Left colon (tissue), 2 donors: ENCODE data around the gene PLET1. TPM values are rescaled to one million over a fixed set of nuclear protein-coding genes. Genes with fewer than 3 reads are reported as not detected.

ENCODE experiments used
- ATAC-seq: fragments of 200-7000 bp; cut with Tn5 transposase; one replicate; pipeline ENCODE4 v1.9.1; 2020; ENCODE audit warnings: mild to moderate bottlenecking, moderate library complexity
- DNase-seq, 2 donors: peaks; one replicate each; pipeline ENCODE4 v3.0.0-alpha.2; 2020
- intact Hi-C, 2 donors: fragments of 100-400 bp; cut with DNase I in 1 of 2; cut with micrococcal nuclease in 1 of 2; formaldehyde crosslinking; loops; one replicate each; pipeline versions ENCODE4 v1.11.2 to v1.14.0; 2022; cut with DNase I, micrococcal nuclease
- total RNA-seq, 2 donors: library from RNA; stranded (reverse); fragmentation: NEBNext Ultra II Directional; extraction: Animal tissue kit (Norgen Biotek cat#: 25700); gene quantifications; one replicate each; pipeline ENCODE4 v1.2.1, GENCODE V29; 2021
- donor health status: DM: no; HTN: no; CAD: no.
- donor health status: DM: yes; HTN: yes; CAD: no.

The PLET1 gene
- total RNA-seq, 2 donors from 2014 or later, result not detected

DNA sequence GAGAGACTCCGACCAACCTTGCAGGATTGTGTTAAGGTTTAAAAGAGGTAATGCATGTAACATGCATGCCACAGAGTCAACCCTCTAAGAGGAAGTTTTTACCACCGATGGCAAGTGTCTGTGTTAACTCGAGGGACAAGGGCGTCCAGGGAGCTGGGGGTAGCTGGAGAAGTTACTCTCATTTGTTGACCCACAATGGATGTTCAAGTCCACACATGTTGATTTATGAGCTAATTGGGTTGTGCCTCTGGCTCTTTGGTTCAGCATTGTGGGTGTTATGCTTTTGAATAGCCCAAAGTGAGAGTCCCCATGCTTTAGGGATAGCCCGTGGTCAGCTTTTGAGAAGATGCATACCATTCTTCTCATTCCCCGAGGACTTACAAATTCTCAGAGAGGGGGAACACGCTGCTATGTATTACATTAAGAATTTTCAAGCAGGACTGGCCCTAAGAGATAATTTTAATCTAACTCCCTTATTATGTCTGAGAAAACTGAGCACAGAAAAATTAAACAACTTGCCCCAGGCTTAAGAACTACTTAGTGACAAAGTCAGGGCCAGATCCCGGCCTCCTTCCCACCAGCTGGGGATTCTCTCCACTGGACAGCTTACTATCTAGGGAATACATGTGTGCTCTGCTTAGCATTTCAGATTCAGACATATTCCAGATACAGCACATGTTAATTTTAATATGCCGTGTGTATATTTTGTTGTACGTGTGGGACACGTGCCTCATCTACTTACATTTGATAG is 5.2 kb upstream of the PLET1 start:
- intact Hi-C loops, result no loop called here
- DNase-seq (no peak), ATAC-seq (no peak)

DNA sequence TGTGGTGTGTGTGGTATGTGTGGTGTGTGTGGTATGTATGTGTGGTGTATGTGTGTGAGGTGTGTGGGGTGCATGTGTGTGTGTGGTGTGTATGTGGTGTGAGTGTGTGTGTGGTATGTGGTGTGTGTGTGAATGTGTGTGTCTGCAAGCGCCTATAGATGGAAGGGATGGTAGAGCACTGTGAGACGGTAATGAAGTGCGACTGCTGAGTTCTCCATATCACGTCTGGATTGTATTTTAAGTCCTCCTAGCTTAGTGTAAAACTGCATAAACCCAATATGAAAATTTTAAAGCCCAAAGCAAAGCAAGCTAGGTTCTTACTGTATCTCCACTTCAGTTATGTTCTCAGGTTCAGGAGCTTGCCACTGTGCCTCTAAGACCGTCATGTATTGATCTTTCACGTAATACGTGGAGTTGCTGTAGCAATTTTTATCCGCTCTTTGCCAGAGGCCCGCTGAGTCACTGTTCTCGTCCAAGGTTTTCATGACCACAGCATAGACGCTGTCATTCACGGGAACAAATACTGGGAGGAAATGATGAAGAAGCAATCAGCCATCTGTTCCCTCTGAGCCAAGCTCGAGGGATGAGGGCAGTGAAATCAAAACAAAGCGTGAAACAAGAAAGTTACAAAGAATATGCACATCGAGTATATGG is 5.5 kb downstream of the PLET1 start:
- DNase-seq, result no peak
- intact Hi-C loops, result no loop called here
- ATAC-seq, result no peak

DNA sequence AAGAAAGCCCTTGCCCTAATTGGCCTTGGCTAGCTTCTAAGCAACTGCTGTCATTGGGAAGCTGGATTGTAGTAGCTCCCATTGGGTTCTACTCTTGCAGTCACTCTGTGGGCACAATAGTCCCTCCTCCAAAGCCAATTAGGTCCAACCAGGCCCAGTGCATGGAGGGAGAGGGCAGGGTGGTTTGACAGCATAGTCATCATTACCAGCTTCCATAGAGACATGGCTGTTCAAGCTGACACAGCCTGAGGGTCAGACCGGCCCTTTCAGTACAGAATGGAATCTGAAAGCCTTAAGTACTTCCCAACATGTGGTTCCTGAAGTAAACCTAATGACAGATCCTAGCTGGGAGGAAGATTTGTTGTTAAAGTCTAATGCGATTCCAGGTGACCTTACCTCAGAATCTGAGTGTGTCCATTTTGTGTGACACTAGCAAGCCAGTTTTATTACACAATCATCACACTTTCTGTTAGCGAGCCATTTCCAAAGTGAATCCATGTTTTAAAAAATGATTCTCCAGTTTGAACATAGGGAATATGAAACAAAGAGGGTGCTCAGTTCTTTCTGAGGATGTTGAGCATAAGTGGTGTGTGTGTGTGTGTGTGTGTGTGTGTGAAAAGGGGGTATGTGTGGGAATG is 6.9 kb downstream of the PLET1 start:
- DNase-seq (no peak), ATAC-seq (no peak)
- intact Hi-C loops, result no loop called here

DNA sequence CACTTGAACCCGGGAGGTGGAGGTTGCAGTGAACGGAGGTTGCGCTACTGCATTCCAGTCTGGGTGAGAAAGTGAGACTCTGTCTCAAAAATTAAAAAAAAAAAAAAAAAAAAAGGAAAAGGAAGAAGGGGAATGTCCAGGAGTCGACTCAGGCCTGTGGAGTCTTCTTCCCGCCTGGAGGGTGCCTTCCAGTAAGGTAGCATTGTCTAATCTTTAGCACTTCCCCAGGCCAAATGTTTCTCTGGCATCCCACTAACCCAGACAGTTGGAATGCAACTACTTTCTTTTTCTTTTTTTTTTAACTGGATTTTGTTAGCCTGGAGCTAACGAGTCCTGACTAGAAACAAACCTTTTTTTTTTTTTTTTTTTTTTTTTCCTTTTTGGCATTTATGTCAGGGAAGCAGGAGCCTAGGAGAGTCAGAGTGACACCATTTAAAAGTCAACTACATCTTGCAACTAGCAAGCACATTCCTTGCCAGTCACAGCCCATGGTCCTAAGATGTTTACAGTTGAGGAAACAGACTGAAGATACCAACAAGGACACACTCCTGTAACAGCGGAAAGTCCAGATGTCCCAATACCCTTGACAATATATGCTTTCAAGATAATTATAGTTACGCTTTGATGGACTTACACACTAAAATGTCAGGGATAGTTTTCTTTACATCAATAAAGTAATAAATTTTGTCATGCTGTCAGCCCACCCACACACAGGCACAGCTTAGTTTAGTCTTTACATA is 10.6 kb downstream of the PLET1 start:
- ATAC-seq (no peak), DNase-seq (no peak)
- intact Hi-C loops, result no loop called here

DNA sequence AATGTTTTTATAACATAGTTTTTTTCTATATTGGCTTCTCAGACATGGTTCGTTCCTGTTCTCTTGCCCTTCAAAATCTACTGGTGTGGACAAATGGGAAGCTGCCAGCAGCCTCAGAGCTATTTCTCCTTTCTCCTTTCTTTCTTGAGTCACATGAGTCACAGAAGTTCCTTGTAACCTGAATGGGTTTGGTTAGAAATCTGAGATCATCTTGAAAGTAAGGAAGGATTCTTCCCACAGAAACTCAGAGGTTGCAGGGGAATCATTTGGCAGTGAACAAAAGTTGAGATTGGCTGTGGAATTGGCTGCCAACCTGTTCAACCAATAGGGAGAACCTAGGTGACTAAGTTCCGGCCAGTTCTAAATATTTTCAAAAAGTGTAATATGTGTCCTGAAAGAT is 12.5 kb downstream of the PLET1 start:
- no peak for ATAC-seq
- intact Hi-C loops, result no loop called here

DNA sequence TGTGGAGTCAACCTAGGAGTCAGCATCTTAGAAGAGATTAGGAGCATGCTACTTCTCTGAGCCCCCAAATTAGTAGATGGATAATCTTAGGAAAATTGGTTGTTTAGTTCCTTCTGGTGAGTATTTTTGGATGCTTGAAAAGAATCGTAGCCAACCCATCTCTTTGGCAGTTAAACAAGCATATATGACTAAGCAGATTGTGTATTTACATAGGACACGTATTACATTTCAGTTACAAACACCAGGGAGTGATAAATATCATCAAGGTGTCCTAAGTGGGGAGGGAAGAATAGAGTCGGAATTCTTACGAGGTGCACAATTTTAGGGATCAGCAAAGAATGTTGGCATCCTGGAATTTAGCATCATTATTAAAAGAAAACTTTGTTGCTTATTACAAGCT is 13.5 kb downstream of the PLET1 start:
- intact Hi-C loops, result no loop called here
- DNase-seq, result no peak
- no peak for ATAC-seq

More for the DNA sequence above, 12.5 kb downstream of the PLET1 start:
- no peak for DNase-seq

DNA sequence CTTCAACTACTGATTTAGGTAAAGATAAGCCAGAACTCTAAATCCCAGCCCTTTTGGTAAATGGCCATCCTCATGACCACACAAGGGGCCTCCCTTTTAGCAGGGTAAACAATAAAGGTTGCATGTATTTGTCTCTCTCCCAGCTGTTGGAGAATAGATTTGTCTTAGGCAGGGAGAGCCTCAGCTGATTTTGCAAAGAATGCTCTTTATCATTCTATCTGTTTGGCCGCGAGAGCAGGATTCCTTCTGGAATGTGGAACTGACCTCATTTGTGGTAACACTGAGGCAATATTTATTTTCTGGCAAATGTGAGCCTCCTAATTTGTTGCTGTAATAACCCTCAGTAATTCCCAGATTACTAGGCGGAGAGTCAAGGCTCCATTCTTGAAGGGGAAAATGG is 19.2 kb downstream of the PLET1 start:
- DNase-seq, result no peak
- intact Hi-C loops, result no loop called here
- ATAC-seq, result no peak

DNA sequence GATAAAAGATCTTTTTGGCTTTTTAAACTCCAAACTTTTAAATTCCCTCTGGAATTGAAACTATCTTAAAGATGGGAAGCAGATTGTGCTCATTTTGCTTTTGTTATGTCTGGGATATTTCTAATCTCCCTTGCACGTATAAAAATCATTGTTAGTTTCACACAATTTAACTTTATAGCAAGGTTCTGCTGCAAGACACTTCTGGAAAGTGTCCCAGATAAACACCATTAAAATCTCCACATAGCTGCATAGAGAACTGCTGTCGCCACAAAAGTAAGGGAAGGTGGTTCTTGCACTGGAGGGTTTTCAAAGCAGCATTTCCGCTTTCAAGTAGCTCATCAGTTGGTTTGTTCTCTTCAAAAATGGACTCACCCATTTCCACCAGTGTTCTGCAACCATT is 22.6 kb downstream of the PLET1 start:
- ATAC-seq (peak; percentile 52), DNase-seq (no peak)
- intact Hi-C loops, result no loop called here

DNA sequence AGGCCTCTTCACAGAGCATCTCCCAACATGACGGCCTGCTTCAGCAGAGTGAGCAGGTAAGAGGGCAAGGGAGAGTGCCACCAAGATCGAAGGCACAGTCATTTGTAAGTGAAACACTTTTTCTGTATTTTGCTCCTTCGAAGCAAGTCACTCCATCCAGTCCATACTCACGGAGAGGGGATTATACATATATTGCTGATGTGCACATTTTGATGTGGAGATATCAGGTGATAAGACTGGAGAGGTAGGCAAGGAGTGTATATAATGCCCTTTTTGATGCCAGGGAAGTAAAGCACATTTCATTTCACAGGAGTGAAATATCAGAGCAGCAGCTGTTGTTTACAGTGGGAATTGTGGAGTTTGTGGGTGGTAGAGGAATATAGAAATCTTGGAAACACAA is 23.2 kb downstream of the PLET1 start:
- DNase-seq (no peak), ATAC-seq (no peak)
- intact Hi-C loops, result no loop called here

DNA sequence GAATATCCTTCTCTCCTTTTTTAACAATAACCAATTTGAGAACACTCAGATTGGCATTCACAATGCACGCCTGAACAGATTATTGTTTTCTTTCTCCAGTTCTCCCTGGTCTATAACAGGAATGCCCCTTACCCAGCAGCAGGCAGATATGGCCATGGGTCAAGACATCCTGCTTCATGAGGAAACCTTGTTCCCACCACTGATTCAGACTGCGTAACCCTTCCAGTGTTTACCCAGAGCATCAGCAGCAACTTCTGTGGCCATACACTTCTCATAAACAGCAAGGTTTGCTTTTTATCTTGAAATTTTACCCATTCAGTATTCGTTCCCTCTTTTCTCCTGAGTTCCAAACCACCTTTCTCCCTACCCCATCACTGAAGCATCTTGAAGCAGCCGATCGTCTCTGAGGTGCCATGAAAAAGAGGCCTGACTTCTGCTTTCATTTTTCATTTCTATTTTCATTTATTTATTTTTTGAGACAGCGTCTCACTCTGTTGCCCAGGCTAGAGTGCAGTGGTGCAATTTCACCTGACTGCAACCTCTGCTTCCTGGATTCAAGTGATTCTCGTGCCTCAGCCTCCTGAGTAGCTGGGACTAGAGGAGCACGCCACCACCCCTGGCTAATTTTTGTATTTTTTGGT is 24.8 kb downstream of the PLET1 start:
- intact Hi-C loops, result no loop called here
- ATAC-seq, result no peak
- no peak for DNase-seq

DNA sequence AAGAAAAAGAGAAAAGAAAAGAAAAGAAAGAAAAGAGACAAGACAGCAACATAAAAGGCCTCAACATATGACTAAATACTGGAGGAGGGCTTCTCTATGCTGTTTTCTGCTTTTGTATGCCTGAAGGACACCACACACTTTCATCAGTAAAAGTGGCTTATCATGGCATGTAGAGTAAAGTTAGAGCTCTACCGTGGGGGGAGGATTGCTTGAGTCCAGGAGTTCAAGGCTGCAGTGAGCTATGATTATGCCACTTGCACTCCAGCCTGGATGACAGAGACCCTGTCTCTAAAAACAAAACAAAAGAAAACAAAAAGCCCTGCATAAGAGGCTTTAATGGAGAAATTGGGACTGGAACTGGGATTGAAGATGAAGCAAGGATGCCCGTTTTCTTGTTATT is 28.7 kb downstream of the PLET1 start:
- intact Hi-C loops, result no loop called here
- DNase-seq, result no peak
- no peak for ATAC-seq

DNA sequence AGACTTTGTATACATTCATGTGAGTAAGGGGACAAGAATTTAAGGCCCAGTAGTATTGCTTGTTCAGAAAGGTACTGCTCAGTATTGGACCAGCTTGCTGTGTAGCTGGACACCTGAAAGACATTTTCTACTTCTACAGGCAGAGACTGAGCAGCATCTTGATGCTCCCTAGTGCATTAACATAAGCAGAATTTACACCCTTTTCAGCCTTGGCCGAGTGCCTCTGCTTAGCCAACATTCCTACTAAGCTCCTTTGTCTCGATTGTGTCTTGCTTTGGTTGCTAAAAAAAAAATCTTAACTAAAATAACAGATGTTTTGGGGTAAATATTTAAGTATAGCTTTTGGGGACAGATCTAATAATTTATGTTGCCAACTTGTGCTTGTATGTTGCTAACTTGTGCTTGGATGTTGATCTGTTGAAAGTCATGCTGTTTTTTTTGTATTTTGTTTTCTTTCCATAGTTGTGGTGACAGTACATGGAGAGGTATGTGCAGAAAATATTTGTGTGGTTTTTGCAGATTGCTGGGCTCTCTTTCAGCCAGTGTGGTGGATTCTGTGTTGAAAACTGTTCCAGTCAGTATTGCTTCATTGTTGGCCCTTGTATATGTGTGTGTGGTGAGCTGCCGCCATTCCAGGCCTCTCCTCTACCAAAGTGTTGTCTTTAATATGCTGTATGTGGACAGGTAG is 30.8 kb downstream of the PLET1 start:
- intact Hi-C loops, result no loop called here
- ATAC-seq, result no peak
- DNase-seq, result no peak

DNA sequence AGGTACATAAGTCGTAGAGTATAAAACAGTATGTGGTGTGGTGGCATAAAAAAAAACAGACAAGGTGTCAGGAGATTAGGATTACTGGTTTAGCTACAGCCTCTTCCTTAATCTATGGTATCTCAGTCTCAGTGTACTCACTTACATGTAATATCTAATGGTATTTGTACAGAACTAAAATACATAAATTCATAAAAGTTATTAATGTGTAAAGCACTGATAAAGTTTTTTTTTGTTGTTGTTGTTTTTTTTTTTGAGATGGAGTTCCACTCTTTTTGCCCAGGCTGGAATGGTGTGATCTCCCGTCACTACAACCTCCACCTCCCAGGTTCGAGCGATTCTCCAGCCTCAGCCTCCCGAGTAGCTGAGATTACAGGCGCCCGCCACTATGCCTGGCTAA is 31.5 kb downstream of the PLET1 start:
- intact Hi-C loops, result no loop called here
- DNase-seq (no peak), ATAC-seq (no peak)

DNA sequence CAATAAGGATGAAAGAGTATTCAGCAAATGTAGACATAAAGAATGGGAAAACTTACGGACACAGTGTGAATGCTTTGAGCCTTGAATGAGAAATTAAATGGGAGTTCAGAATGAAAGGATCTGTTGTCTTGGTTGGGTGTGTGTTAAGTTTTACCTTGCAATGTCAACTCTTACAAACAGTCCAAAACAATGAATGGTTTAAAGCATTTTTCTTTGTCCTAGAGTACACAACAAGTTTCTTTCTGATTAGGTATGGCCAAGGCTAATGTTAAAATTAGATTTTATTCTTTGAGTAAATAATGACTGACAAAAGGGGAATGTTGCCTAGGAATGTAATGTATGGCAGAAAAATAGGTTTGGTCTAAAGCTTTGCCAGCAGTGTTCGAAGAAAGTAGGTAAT is 32.0 kb downstream of the PLET1 start:
- intact Hi-C loops, result no loop called here
- no peak for DNase-seq

DNA sequence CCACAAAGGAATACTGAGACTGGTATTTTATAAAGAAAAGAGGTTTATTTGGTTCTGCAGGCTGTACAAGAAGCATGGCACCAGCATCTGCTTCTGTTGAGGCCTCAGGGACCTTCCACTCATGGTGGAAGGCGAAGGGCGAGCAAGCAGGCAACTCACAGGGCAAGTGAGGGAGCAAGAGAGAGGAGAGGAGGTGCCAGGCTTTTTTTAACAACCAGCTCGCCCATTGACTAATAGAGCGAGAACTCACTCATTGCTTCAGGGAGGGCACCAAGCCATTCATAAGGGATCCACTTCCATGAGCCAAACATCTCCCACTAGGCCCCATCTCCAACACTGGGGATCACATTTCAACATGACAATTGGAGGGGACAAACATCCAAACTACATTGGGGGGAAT is 33.2 kb downstream of the PLET1 start:
- intact Hi-C loops, result no loop called here
- no peak for DNase-seq

More for the DNA sequence above, 32.0 kb downstream of the PLET1 start:
- no peak for ATAC-seq

DNA sequence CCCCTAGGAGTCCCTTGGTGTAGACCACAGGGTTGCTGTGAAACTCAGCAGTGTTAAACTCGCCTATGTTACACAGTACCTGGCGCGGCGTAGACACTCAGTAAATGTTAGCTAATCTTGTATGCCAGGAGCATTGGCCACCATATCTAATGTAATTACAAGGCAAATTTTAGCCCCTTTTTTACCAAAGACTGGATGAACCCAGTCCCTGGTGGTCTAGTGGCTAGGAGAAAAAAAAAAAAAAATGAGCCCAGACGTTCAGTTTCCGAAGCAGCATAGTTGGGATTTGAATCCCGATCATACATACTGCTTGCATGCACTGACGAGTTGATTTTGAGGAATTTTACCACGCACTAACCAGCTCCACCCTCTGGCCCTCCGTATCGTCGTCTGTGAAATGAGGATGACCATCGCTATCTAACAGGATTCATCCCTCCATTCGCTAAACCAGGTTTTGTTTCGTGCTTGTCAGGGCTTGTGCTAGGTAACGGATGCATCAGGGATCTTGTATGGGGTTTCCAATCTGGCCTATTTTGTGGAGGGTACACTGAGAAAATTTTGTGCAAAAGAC is 33.7 kb downstream of the PLET1 start:
- ATAC-seq (peak; percentile 48), DNase-seq (no peak)
- intact Hi-C loops, result no loop called here

More for the DNA sequence above, 33.2 kb downstream of the PLET1 start:
- no peak for ATAC-seq

DNA sequence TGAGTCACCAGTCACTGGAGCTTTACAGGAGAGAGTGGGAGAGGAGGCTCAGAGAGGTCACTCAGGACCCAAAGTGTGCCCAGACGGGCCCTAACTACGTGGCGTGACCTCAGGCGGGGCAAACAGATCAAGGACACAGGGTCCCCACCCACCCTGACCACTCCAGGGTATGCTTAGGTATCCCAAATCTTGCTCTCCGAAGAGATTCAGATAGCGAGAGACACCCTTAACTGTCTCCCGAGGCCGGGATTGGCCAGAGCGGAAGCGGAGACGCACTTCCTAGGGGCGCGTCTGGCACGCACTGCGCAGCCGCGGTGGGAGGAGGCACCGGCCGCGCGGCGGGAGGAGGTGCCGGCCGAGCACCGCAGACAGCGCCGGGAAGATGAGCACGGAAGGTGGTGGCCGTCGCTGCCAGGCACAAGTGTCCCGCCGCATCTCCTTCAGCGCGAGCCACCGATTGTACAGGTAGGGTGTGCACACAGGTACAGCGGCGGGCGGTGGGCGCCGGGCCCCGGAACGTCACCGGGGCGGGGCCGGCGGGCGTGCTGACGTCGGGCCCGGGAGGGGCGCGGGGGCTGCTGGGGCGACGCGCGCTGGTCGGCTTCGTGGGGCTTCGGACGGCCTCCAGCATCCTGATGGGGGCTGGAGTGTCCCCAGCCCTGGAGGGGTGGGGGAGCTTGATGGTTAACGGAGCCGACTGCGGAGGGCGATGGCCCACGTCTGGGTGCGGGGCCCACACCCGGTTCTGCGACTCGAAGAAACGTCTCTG is 34.4 kb downstream of the PLET1 start, which contains the start of gene PTS:
Gene PTS (plus strand): TSS at position 367 of the 769 bp plus-strand sequence. CDS start 16 bp downstream, at position 383.
- intact Hi-C loops, result no loop called here
- DNase-seq (peak; percentile 88 to 89), ATAC-seq (peak; percentile 97)

DNA sequence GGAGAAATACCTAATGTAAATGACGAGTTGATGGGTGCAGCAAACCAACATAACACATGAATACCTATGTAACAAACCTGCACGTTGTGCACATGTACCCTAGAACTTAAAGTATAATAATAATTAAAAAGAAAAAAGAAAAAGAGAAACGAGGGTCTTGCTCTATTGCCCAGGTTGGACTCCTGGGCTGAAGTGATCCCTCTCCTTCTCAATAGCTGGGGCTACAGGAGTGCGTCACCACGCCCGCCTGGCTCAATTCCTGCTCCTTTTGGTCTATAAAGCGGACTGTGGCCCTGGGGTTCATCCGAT is 35.0 kb downstream of the PLET1 start:
- DNase-seq, result peak; percentile 69 to 82
- ATAC-seq, result no peak

More for the DNA sequence above, 35.0 kb downstream of the PLET1 start:
- intact Hi-C loops, result no loop called here
